HG03039 (cell line): ENCODE data around the gene NRXN3.

Experiments
- ATAC-seq: cut with Tn5 transposase; IDR thresholded peaks from one replicate; pipeline ENCODE4 v1.9.1; 2021; ENCODE audit warnings: mild to moderate bottlenecking, moderate library complexity; ENCODE audit not compliant: unreplicated experiment

The NRXN3 gene

GRCh38 chr14:79690960-79691359 lies 1520.8 kb downstream of the NRXN3 start:
- no peak for ATAC-seq

- no peak for ATAC-seq
These were observed 1523.8 kb downstream of the NRXN3 start for GRCh38 chr14:79693935-79694334.

- ATAC-seq, result no peak
These were observed 1525.1 kb downstream of the NRXN3 start for GRCh38 chr14:79695307-79695706.

GRCh38 chr14:79698298-79698711 lies 1528.1 kb downstream of the NRXN3 start:
- no peak for ATAC-seq

GRCh38 chr14:79699206-79699605 lies 1529.0 kb downstream of the NRXN3 start:
- ATAC-seq, result no peak

GRCh38 chr14:79701371-79701770 lies 1531.2 kb downstream of the NRXN3 start:
- ATAC-seq, result no peak

- ATAC-seq, result no peak
These were observed 1532.0 kb downstream of the NRXN3 start for GRCh38 chr14:79702197-79702596.

GRCh38 chr14:79703209-79703608 lies 1533.0 kb downstream of the NRXN3 start:
- ATAC-seq, result no peak

GRCh38 chr14:79704041-79704807 lies 1534.1 kb downstream of the NRXN3 start:
- no peak for ATAC-seq

GRCh38 chr14:79705126-79705894 lies 1535.1 kb downstream of the NRXN3 start:
- ATAC-seq, result no peak

GRCh38 chr14:79706382-79706781 lies 1536.2 kb downstream of the NRXN3 start:
- ATAC-seq, result no peak

GRCh38 chr14:79708426-79709388 lies 1538.5 kb downstream of the NRXN3 start:
- no peak for ATAC-seq

GRCh38 chr14:79709573-79709972 lies 1539.4 kb downstream of the NRXN3 start:
- no peak for ATAC-seq

GRCh38 chr14:79712302-79712950 lies 1542.3 kb downstream of the NRXN3 start:
- no peak for ATAC-seq

- ATAC-seq, result no peak
These were observed 1551.4 kb downstream of the NRXN3 start for GRCh38 chr14:79721399-79722084.

- ATAC-seq, result no peak
These were observed 1555.0 kb downstream of the NRXN3 start for GRCh38 chr14:79724934-79725717.

- no peak for ATAC-seq
These were observed 1557.7 kb downstream of the NRXN3 start for GRCh38 chr14:79727900-79728299.

GRCh38 chr14:79728331-79728730 lies 1558.2 kb downstream of the NRXN3 start:
- no peak for ATAC-seq

GRCh38 chr14:79729731-79730130 lies 1559.6 kb downstream of the NRXN3 start:
- no peak for ATAC-seq
